ENCODE data around the gene MED25.

Gene MED25

GRCh38 chr19:49799798-49800376 is 18.2 kb upstream of the MED25 start:
- no peak for DNase-seq

- no peak for DNase-seq
Measured at GRCh38 chr19:49800771-49801170, 17.3 kb upstream of the MED25 start.

- no peak for DNase-seq
Measured at GRCh38 chr19:49801401-49801888, 16.6 kb upstream of the MED25 start.

GRCh38 chr19:49801966-49802661 is 16.0 kb upstream of the MED25 start:
- DNase-seq: peak; percentile 31 to 79

GRCh38 chr19:49802836-49803528 is 15.1 kb upstream of the MED25 start:
- DNase-seq: no peak

GRCh38 chr19:49803529-49803856 is 14.6 kb upstream of the MED25 start:
- no peak for DNase-seq

- no peak for DNase-seq
Measured at GRCh38 chr19:49805822-49806619, 12.1 kb upstream of the MED25 start.

GRCh38 chr19:49806620-49806959 is 11.5 kb upstream of the MED25 start:
- DNase-seq: no peak

GRCh38 chr19:49807058-49807903 is 10.8 kb upstream of the MED25 start:
- DNase-seq: no peak

GRCh38 chr19:49807904-49808675 is 10.0 kb upstream of the MED25 start:
- no peak for DNase-seq

GRCh38 chr19:49808711-49809159 is 9.4 kb upstream of the MED25 start:
- DNase-seq: no peak

GRCh38 chr19:49809160-49809940 is 8.7 kb upstream of the MED25 start:
- no peak for DNase-seq

- no peak for DNase-seq
Measured at GRCh38 chr19:49809941-49810389, 8.1 kb upstream of the MED25 start.

GRCh38 chr19:49811328-49811727 is 6.8 kb upstream of the MED25 start:
- DNase-seq: no peak

- no peak for DNase-seq
Measured at GRCh38 chr19:49812452-49812996, 5.6 kb upstream of the MED25 start.

- DNase-seq: peak; percentile 98 to 99
Measured at GRCh38 chr19:49812997-49813861, 4.9 kb upstream of the MED25 start, which contains the start of gene FUZ. FUZ (minus strand) TSS chr19:49813292; CDS start chr19:49813106, 186 bp downstream.

GRCh38 chr19:49814010-49814409 is 4.1 kb upstream of the MED25 start:
- DNase-seq: no peak

GRCh38 chr19:49816590-49816989 is 1.5 kb upstream of the MED25 start:
- DNase-seq: no peak
